WTC11 (cell line): ENCODE measurements around the gene TNN. TPM values are rescaled to one million over a fixed set of nuclear protein-coding genes. Genes with fewer than 3 reads are reported as not detected.
A peak's percentile ranks its signal among the peaks of the same experiment; 100 is the strongest.
"Not testable (repeated sequence)": the region's sequence is repeated elsewhere in the genome, so short reads cannot be mapped to it uniquely, and the experiment has no call there.

ENCODE experiments used
- ATAC-seq: fragments of 200-7000 bp; cut with Tn5 transposase; 2 replicates; pipeline ENCODE4 v1.10.0; 2021; ENCODE audit warnings: mild to moderate bottlenecking, moderate library complexity
- CTCF ChIA-PET: fragments of 300-600 bp; sonication (Branson Sonifier 250); formaldehyde crosslinking; loops from one replicate; lab custom pipeline; 2021; ENCODE audit warnings: antibody characterized with exemption; lab: Charles Lee
- POLR2A ChIA-PET: fragments of 350-600 bp; sonication (Branson Sonifier 250); formaldehyde crosslinking; loops from one replicate; lab custom pipeline; 2021; ENCODE audit warnings: antibody characterized with exemption; lab: Charles Lee
- DNase-seq: peaks from one replicate; pipeline ENCODE4 v3.0.0; 2021; ENCODE audit warnings: low spot score
- H3K27ac Mint-ChIP-seq: 2 replicates; pipeline ENCODE4 v1.8.0; 2021; ENCODE audit warnings: mixed read lengths
- H3K27me3 Mint-ChIP-seq: 2 replicates; pipeline ENCODE4 v1.8.0; 2021; ENCODE audit warnings: low read depth, mild to moderate bottlenecking, moderate library complexity, mixed read lengths
- H3K36me3 Mint-ChIP-seq: 2 replicates; pipeline ENCODE4 v1.8.0; 2021; ENCODE audit warnings: mixed read lengths
- H3K4me1 Mint-ChIP-seq: 2 replicates; pipeline ENCODE4 v1.8.0; 2022; ENCODE audit warnings: mixed read lengths
- H3K4me3 Mint-ChIP-seq: 2 replicates; pipeline ENCODE4 v1.8.0; 2021; ENCODE audit warnings: mild to moderate bottlenecking, moderate library complexity, mixed read lengths
- H3K9me3 Mint-ChIP-seq: 2 replicates; pipeline ENCODE4 v1.8.0; 2021; ENCODE audit warnings: mixed read lengths
- AR ChIP-seq: fragments of 250-450 bp; sonication (Bioruptor Pico); IDR thresholded peaks from 2 replicates; pipeline ENCODE4 v1.9.0; 2021; ENCODE audit warnings: mild to moderate bottlenecking
- ARID4B ChIP-seq: sonication (generic); formaldehyde crosslinking; IDR thresholded peaks from 2 replicates; pipeline ENCODE4 v1.8.0; 2023; ENCODE audit warnings: missing genetic modification reagents, mild to moderate bottlenecking, borderline replicate concordance
- CREB1 ChIP-seq: sonication (generic); formaldehyde crosslinking; IDR thresholded peaks from 2 replicates; pipeline ENCODE4 v1.8.0; 2023; ENCODE audit warnings: mild to moderate bottlenecking, missing genetic modification reagents
- CREM ChIP-seq: sonication (generic); formaldehyde crosslinking; IDR thresholded peaks from 2 replicates; pipeline ENCODE4 v1.8.1; 2022; ENCODE audit warnings: mild to moderate bottlenecking, missing genetic modification reagents, moderate library complexity
- ETV6 ChIP-seq: sonication (generic); formaldehyde crosslinking; IDR thresholded peaks from 2 replicates; pipeline ENCODE4 v1.8.1; 2022; ENCODE audit warnings: mild to moderate bottlenecking, missing genetic modification reagents
- HMGA2 ChIP-seq: fragments of 250-450 bp; sonication (Bioruptor Pico); IDR thresholded peaks from 2 replicates; pipeline ENCODE4 v1.4.0; 2021; ENCODE audit warnings: mild to moderate bottlenecking, moderate library complexity
- NR3C1 ChIP-seq: sonication (generic); formaldehyde crosslinking; conservative IDR thresholded peaks from 2 replicates; pipeline ENCODE4 v1.8.1; 2023; ENCODE audit warnings: low read depth, mild to moderate bottlenecking, missing genetic modification reagents
- ZNF232 ChIP-seq: sonication (generic); formaldehyde crosslinking; IDR thresholded peaks from 2 replicates; pipeline ENCODE4 v1.8.0; 2022; ENCODE audit warnings: mild to moderate bottlenecking, missing genetic modification reagents
- ZNF423 ChIP-seq: fragments of 250-450 bp; sonication (Bioruptor Pico); IDR thresholded peaks from 2 replicates; pipeline ENCODE4 v2.1.2; 2022; ENCODE audit warnings: mild to moderate bottlenecking, moderate library complexity
- total RNA-seq: library from RNA; stranded (reverse); gene quantifications from 3 replicates; pipeline ENCODE4 v1.2.3, GENCODE V29; 2021
- TF ChIP-seq, protein P1 (sequence below): sonication (generic); formaldehyde crosslinking; IDR thresholded peaks from 2 replicates; pipeline ENCODE4 v1.8.0; 2022; ENCODE audit warnings: mild to moderate bottlenecking, missing genetic modification reagents
- TF ChIP-seq, protein P2 (sequence below): sonication (generic); formaldehyde crosslinking; IDR thresholded peaks from 2 replicates; pipeline ENCODE4 v1.8.1; 2022; ENCODE audit warnings: low read depth, mild to moderate bottlenecking, moderate library complexity, missing genetic modification reagents, borderline replicate concordance

TNN gene
- total RNA-seq, 1 experiment from 2014 or later, result 0.44 TPM

GRCh38 chr1:175023043-175023921 is 44.4 kb upstream of the TNN start, which contains the start of gene MRPS14 (continued):
- TF ChIP-seq AR (CRISPR knock-in tag), result no peak
- 0 out of 2 replicates have a peak, but pooled peaks have one; percentile 34 for TF ChIP-seq CREB1 (CRISPR knock-in tag)
- TF ChIP-seq, protein P1, sequence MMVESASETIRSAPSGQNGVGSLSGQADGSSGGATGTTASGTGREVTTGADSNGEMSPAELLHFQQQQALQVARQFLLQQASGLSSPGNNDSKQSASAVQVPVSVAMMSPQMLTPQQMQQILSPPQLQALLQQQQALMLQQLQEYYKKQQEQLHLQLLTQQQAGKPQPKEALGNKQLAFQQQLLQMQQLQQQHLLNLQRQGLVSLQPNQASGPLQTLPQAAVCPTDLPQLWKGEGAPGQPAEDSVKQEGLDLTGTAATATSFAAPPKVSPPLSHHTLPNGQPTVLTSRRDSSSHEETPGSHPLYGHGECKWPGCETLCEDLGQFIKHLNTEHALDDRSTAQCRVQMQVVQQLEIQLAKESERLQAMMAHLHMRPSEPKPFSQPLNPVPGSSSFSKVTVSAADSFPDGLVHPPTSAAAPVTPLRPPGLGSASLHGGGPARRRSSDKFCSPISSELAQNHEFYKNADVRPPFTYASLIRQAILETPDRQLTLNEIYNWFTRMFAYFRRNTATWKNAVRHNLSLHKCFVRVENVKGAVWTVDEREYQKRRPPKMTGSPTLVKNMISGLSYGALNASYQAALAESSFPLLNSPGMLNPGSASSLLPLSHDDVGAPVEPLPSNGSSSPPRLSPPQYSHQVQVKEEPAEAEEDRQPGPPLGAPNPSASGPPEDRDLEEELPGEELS (CRISPR knock-in tag), result peak; percentile 74
- TF ChIP-seq CREM, result peak; percentile 55; the same call in 1 of the 2 replicates
- no peak for TF ChIP-seq ZNF423 (CRISPR knock-in tag)
- TF ChIP-seq HMGA2 (CRISPR knock-in tag), result no peak
- 0 out of 2 replicates have a peak, but pooled peaks have one; percentile 57 for TF ChIP-seq ZNF232 (CRISPR knock-in tag)
- TF ChIP-seq, protein P2, sequence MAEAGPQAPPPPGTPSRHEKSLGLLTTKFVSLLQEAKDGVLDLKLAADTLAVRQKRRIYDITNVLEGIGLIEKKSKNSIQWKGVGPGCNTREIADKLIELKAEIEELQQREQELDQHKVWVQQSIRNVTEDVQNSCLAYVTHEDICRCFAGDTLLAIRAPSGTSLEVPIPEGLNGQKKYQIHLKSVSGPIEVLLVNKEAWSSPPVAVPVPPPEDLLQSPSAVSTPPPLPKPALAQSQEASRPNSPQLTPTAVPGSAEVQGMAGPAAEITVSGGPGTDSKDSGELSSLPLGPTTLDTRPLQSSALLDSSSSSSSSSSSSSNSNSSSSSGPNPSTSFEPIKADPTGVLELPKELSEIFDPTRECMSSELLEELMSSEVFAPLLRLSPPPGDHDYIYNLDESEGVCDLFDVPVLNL (CRISPR knock-in tag), result no peak
- TF ChIP-seq NR3C1, result no peak
- TF ChIP-seq ETV6 (CRISPR knock-in tag), result peak; percentile 83
- TF ChIP-seq ARID4B (CRISPR knock-in tag), result peak; percentile 62; the same call in 1 of the 2 replicates

DNA sequence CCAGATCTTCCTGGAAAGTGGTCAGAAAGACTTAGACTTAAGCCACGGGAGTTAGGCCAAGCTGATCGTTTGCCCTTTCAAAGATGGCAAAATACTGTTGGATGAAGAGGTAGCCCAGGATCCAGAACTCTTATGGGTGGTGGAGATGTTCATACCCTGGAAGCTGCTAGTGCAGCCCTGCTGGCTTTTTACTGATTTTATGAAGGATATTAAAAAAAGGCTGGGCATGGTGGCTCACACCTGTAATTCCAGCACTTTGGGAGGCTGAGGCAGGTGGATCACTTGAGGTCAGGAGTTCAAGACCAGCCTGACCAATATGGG is 43.8 kb upstream of the TNN start:
- CTCF ChIA-PET, result interaction anchor here (0.7 to 2.7 kb wide), 7 partner anchors 25 to 410 kb away, joined by 3 to 24 read pairs (median 7); partner anchors contain the start of gene CACYBP
- not testable (repeated sequence) for DNase-seq, H3K9me3 Mint-ChIP-seq, H3K36me3 Mint-ChIP-seq, H3K27me3 Mint-ChIP-seq, ATAC-seq, H3K4me1 Mint-ChIP-seq
- POLR2A ChIA-PET, result interaction anchor here (0.5 to 2.0 kb wide), 8 partner anchors 12 to 292 kb away, joined by 3 to 27 read pairs (median 5); partner anchors contain the start of gene CACYBP
- peak overlapping the region; percentile 97 for H3K27ac Mint-ChIP-seq
- H3K4me3 Mint-ChIP-seq, result peak overlapping the region; percentile 98
